GM13976 (cell line): ENCODE measurements around the gene HOATZ.
A peak's percentile ranks its signal among the peaks of the same experiment; 100 is the strongest.

ENCODE experiments used
- DNase-seq: peaks from one replicate; pipeline ENCODE4 v3.0.0; 2012; ENCODE audit warnings: low spot score
- in situ Hi-C: fragments of 300-500 bp; cut with MboI; formaldehyde crosslinking; loops from one replicate; pipeline ENCODE4 v1.12.0; 2022; ENCODE audit warnings: low sequenced_read_pairs, mixed read lengths, inconsistent platforms; ENCODE audit not compliant: unreplicated experiment
- TF ChIP-seq, protein P1 (sequence below): IDR thresholded peaks from 2 replicates; pipeline ENCODE4 v1.5.1; 2012; ENCODE audit warnings: borderline replicate concordance, mild to moderate bottlenecking; ENCODE audit not compliant: insufficient read depth; ENCODE audit errors: extremely low read depth, missing control alignments, control extremely low read depth

HOATZ gene

GRCh38 chr11:111525456-111525855, 10.9 kb downstream of the HOATZ start:
- TF ChIP-seq, protein P1, sequence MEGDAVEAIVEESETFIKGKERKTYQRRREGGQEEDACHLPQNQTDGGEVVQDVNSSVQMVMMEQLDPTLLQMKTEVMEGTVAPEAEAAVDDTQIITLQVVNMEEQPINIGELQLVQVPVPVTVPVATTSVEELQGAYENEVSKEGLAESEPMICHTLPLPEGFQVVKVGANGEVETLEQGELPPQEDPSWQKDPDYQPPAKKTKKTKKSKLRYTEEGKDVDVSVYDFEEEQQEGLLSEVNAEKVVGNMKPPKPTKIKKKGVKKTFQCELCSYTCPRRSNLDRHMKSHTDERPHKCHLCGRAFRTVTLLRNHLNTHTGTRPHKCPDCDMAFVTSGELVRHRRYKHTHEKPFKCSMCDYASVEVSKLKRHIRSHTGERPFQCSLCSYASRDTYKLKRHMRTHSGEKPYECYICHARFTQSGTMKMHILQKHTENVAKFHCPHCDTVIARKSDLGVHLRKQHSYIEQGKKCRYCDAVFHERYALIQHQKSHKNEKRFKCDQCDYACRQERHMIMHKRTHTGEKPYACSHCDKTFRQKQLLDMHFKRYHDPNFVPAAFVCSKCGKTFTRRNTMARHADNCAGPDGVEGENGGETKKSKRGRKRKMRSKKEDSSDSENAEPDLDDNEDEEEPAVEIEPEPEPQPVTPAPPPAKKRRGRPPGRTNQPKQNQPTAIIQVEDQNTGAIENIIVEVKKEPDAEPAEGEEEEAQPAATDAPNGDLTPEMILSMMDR, result no peak
- in situ Hi-C loops, result no loop called here
- no peak for DNase-seq

- DNase-seq, result peak; percentile 67
These were observed 11.9 kb downstream of the HOATZ start for GRCh38 chr11:111526501-111526900.

GRCh38 chr11:111527279-111527678, 12.7 kb downstream of the HOATZ start:
- in situ Hi-C loops, result no loop called here
- TF ChIP-seq, protein P1, result no peak
- DNase-seq, result no peak

More at GRCh38 chr11:111526501-111526900, 11.9 kb downstream of the HOATZ start:
- TF ChIP-seq, protein P1, result no peak
- in situ Hi-C loops, result no loop called here

DNA sequence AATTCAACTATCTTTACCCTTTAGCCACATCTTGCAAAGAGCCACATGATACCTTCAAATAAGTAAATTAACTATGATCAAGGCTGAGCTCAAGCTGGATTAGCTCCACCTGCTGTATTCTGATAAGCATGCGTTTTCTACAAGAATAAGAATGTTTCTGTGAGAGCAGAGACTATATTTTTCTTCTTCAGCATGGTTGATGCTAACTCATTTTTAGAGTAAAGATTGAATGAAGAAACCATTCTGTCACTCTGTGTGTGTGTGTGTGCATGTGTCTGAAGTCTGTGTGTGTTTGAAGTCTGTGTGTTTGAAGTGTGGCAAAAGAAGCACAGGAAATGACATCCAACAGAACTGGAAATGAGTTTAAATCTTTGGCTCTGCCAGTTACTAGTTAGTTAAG, 14.0 kb downstream of the HOATZ start:
- TF ChIP-seq, protein P1, result no peak
- in situ Hi-C loops, result no loop called here
- no peak for DNase-seq

- DNase-seq, result no peak
- in situ Hi-C loops, result no loop called here
- TF ChIP-seq, protein P1, result no peak
These were observed 15.5 kb downstream of the HOATZ start for GRCh38 chr11:111530091-111530490.

DNA sequence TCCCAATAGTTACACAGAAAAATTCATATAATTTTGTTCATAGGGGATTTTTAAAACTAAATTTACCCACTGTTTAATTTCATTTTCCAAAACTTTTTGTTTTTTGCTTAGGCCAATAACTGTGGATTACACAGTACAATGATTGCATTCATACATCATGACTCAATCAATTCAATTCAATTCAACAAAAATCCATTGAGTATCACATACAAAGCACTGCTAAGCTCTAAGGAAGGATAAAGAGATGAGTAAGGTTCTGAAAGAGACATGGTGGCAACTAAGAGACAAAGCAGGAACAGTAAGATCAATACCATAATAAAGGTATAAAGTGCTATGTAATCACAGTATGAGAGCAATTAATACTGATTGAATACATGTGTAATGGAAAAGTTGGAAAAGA, 16.6 kb downstream of the HOATZ start:
- TF ChIP-seq, protein P1, result no peak
- no peak for DNase-seq
- in situ Hi-C loops, result no loop called here
